Stomach (tissue), 9 donors: ENCODE data around the gene DPYD. TPM values are rescaled to one million over a fixed set of nuclear protein-coding genes. Genes with fewer than 3 reads are reported as not detected.

Experiments used
- DNase-seq, 2 donors: peaks; one replicate each; pipeline versions ENCODE4 v3.0.0 to v3.0.0-alpha.2; 2013 to 2019
- H3K27ac ChIP-seq, 5 donors: fragments of 200-600 bp in 4 of 5; sonication (generic) in 4 of 5; one replicate each; pipeline ENCODE4 v1.5.1; 2013 to 2019; ENCODE audit warnings: mild to moderate bottlenecking in 1 of 5, moderate library complexity in 1 of 5
- H3K27me3 ChIP-seq, 3 donors: fragments of 200-600 bp; sonication (generic); one replicate each; pipeline ENCODE4 v1.5.1; 2017 to 2019; ENCODE audit warnings: mixed run types in 1 of 3
- H3K36me3 ChIP-seq, 4 donors: fragments of 200-600 bp; sonication (generic); 1 replicate in 3 of 4; 2 replicates in 1 of 4; pipeline ENCODE4 v1.5.1; 2016 to 2019
- H3K4me1 ChIP-seq, 4 donors: fragments of 200-600 bp; sonication (generic); one replicate each; pipeline ENCODE4 v1.5.1; 2016 to 2019
- H3K4me3 ChIP-seq, 4 donors: fragments of 200-600 bp; sonication (generic) in 3 of 4; one replicate each; pipeline ENCODE4 v1.5.1; 2016 to 2019; ENCODE audit warnings: mild to moderate bottlenecking in 1 of 4
- H3K9me3 ChIP-seq, 4 donors: fragments of 200-600 bp; sonication (generic); one replicate each; pipeline ENCODE4 v1.5.1; 2016 to 2019
- CTCF ChIP-seq, 7 experiments: fragments of 450-650 bp in 4 of 7; fragments of 200-600 bp in 3 of 7; sonication (generic) in 3 of 7; IDR thresholded peaks; one replicate each; pipeline ENCODE4 v1.5.1; 2016 to 2019; ENCODE audit warnings: antibody characterized with exemption in 7 of 7, control low read depth in 2 of 7, mild to moderate bottlenecking in 1 of 7
- EP300 ChIP-seq: sonication (generic); formaldehyde crosslinking; IDR thresholded peaks from one replicate; pipeline ENCODE4 v1.6.1; 2017; ENCODE audit warnings: antibody characterized with exemption
- POLR2A ChIP-seq, 4 donors: fragments of 450-650 bp; IDR thresholded peaks; one replicate each; pipeline ENCODE4 v1.6.1; 2016; ENCODE audit warnings: antibody characterized with exemption in 4 of 4, control low read depth in 2 of 4, mild to moderate bottlenecking in 1 of 4, moderate library complexity in 1 of 4
- POLR2AphosphoS5 ChIP-seq, 3 donors: sonication (generic); formaldehyde crosslinking; IDR thresholded peaks; one replicate each; pipeline ENCODE4 v1.6.1; 2016; ENCODE audit warnings: antibody characterized with exemption in 3 of 3
- WGBS, 5 donors: extraction: QIAGEN DNeasy Blood & Tissue Kit in 3 of 5; methylation state at CpG; one replicate each; pipeline versions ENCODE4 v1.1.5 to v1.1.7; 2013 to 2018; 5-methylcytosine and 5-hydroxymethylcytosine counted together
- intact Hi-C: fragments of 100-400 bp; cut with DNase I; formaldehyde crosslinking; loops from one replicate; pipeline ENCODE4 v1.15.1; 2023; ENCODE audit warnings: low total_unique reads
- polyA plus RNA-seq, 3 donors: library from polyadenylated mRNA; stranded (reverse); fragments of 200-250 nt; gene quantifications; one replicate each; pipeline ENCODE4 v1.2.3, GENCODE V29; 2013
- total RNA-seq, 5 donors: library from RNA; depleted of rRNA; stranded (reverse); fragments of >200 nt; gene quantifications; one replicate each; pipeline versions ENCODE4 v1.1.0 to v1.2.3, GENCODE V29; 2014 to 2016
- donor health status: healthy with polysubstance abuse.
- donor health status: Bipolar disorder and iron deficiency.
- donor health status: healthy.

DPYD gene
- total and polyA plus RNA-seq, 8 donors, result 7.5 to 58.2 (median 18.2) TPM

- Histone ChIP-seq H3K27ac (no peak overlapping the region), H3K9me3 (no peaks in the 10 kb centered on the region), H3K36me3 (no peaks in the 10 kb centered on the region), H3K4me1 (no peaks in the 10 kb centered on the region), H3K4me3 (no peak overlapping the region), H3K27me3 (no peaks in the 10 kb centered on the region)
- intact Hi-C loops, result no loop called here
- no peak for DNase-seq
- 94 to 98% (median 97%) methylated on average over 6 of the region's 6 CpGs for WGBS, 5 donors
- TF ChIP-seq POLR2A (IDR thresholded peaks at IDR 0.05) (no peak), CTCF (IDR thresholded peaks at IDR 0.05) (no peak), EP300 (no peak), POLR2AphosphoS5 (IDR thresholded peaks at IDR 0.05) (no peak)
Measured at GRCh38 chr1:97730271-97730670, 190.6 kb downstream of the DPYD start.

GRCh38 chr1:97728436-97728835, 192.4 kb downstream of the DPYD start:
- no peaks in the 10 kb centered on the region for H3K4me1 ChIP-seq
- intact Hi-C loops, result no loop called here
- TF ChIP-seq EP300 (no peak), POLR2AphosphoS5 (IDR thresholded peaks at IDR 0.05) (no peak), POLR2A (IDR thresholded peaks at IDR 0.05) (no peak), CTCF (IDR thresholded peaks at IDR 0.05) (no peak)
- peaks cover 0 to 3% (median 0%) of the 10 kb centered on the region in 4 donors for H3K9me3 ChIP-seq
- no peaks in the 10 kb centered on the region for H3K36me3 ChIP-seq
- DNase-seq, result no peak
- WGBS, 5 donors, result 91 to 100% (median 97%) methylated on average over 1 of the region's 1 CpG
- no peaks in the 10 kb centered on the region for H3K27me3 ChIP-seq
- no peak overlapping the region for H3K4me3 ChIP-seq
- H3K27ac ChIP-seq, result no peak overlapping the region

- intact Hi-C loops, result no loop called here
- H3K4me3 ChIP-seq, result no peak overlapping the region
- no peaks in the 10 kb centered on the region for H3K4me1 ChIP-seq
- H3K27me3 ChIP-seq, result no peaks in the 10 kb centered on the region
- DNase-seq, result no peak
- TF ChIP-seq EP300, result no peak
- peaks cover 0 to 3% (median 0%) of the 10 kb centered on the region in 4 donors for H3K9me3 ChIP-seq
- H3K36me3 ChIP-seq, result no peaks in the 10 kb centered on the region
- H3K27ac ChIP-seq, result no peak overlapping the region
Measured at GRCh38 chr1:97727029-97727428, 193.8 kb downstream of the DPYD start.

GRCh38 chr1:97726386-97726785, 194.4 kb downstream of the DPYD start:
- Histone ChIP-seq H3K27ac (no peak overlapping the region), H3K4me3 (no peak overlapping the region), H3K9me3 (peaks cover 0 to 3% (median 0%) of the 10 kb centered on the region in 4 donors), H3K27me3 (no peaks in the 10 kb centered on the region), H3K36me3 (peaks cover 0 to 1% (median 0%) of the 10 kb centered on the region in 4 donors), H3K4me1 (no peaks in the 10 kb centered on the region)
- no peak for TF ChIP-seq EP300
- DNase-seq, result no peak
- intact Hi-C loops, result no loop called here

- 88 to 97% (median 95%) methylated on average over 2 of the region's 2 CpGs for WGBS, 5 donors
- Histone ChIP-seq H3K27ac (no peak overlapping the region), H3K36me3 (peaks cover 0 to 19% (median 11%) of the 10 kb centered on the region in 4 donors)
Measured at GRCh38 chr1:97721221-97721620, 199.6 kb downstream of the DPYD start.

GRCh38 chr1:97712980-97713379, 207.9 kb downstream of the DPYD start:
- Histone ChIP-seq H3K4me3 (no peak overlapping the region), H3K4me1 (no peaks in the 10 kb centered on the region), H3K27me3 (no peaks in the 10 kb centered on the region), H3K36me3 (no peaks in the 10 kb centered on the region), H3K9me3 (no peaks in the 10 kb centered on the region), H3K27ac (no peak overlapping the region)
- 92 to 96% (median 93%) methylated on average over 5 of the region's 5 CpGs for WGBS, 5 donors
- no peak for DNase-seq
- intact Hi-C loops, result no loop called here
- TF ChIP-seq POLR2AphosphoS5 (IDR thresholded peaks at IDR 0.05) (no peak), CTCF (IDR thresholded peaks at IDR 0.05) (no peak), EP300 (no peak), POLR2A (IDR thresholded peaks at IDR 0.05) (no peak)

More at GRCh38 chr1:97721221-97721620, 199.6 kb downstream of the DPYD start:
- peaks cover 0 to 3% (median 0%) of the 10 kb centered on the region in 4 donors for H3K9me3 ChIP-seq
- no peak for DNase-seq
- no peak for TF ChIP-seq EP300
- intact Hi-C loops, result no loop called here
- H3K27me3 ChIP-seq, result no peaks in the 10 kb centered on the region
- no peak overlapping the region for H3K4me3 ChIP-seq
- H3K4me1 ChIP-seq, result no peaks in the 10 kb centered on the region
